NB4 (cell line): ENCODE measurements around the gene FMR1.

Source experiments
- CTCF ChIP-seq: IDR thresholded peaks from one replicate; pipeline ENCODE4 v1.5.1; 2012; ENCODE audit warnings: low read depth, low read length
- MAX ChIP-seq: IDR thresholded peaks from 2 replicates; pipeline ENCODE4 v1.6.1; 2011; ENCODE audit warnings: low read depth, low read length

GRCh38 chrX:147948531-147948930 is 36.8 kb downstream of the FMR1 start:
- TF ChIP-seq CTCF (no peak), MAX (no peak)
